IPS-18a (cell line): ENCODE results near the gene BRD4.

Experiments
- H3K27ac ChIP-seq: one replicate; pipeline ENCODE4 v1.5.1; 2013; ENCODE audit warnings: low read length
- H3K27me3 ChIP-seq: one replicate; pipeline ENCODE4 v1.6.1; 2013; ENCODE audit warnings: mild to moderate bottlenecking, low read length; ENCODE audit not compliant: control insufficient read depth, insufficient read depth
- H3K36me3 ChIP-seq: one replicate; pipeline ENCODE4 v1.6.1; 2013; ENCODE audit warnings: low read depth, low read length; ENCODE audit not compliant: control insufficient read depth
- H3K4me1 ChIP-seq: one replicate; pipeline ENCODE4 v1.6.1; 2013; ENCODE audit warnings: low read depth, low read length; ENCODE audit not compliant: control insufficient read depth
- H3K4me3 ChIP-seq: one replicate; pipeline ENCODE4 v1.5.1; 2013; ENCODE audit warnings: low read length
- H3K9ac ChIP-seq: one replicate; pipeline ENCODE4 v1.6.1; 2013; ENCODE audit warnings: mild to moderate bottlenecking, low read length, moderate library complexity
- H3K9me3 ChIP-seq: one replicate; pipeline ENCODE4 v1.6.1; 2013; ENCODE audit warnings: low read depth, low read length; ENCODE audit not compliant: control insufficient read depth

The BRD4 gene

GRCh38 chr19:15324791-15325519 lies 7.4 kb downstream of the BRD4 start:
- Histone ChIP-seq H3K4me1 (peaks cover 14% of the 10 kb centered on the region), H3K9me3 (no peaks in the 10 kb centered on the region), H3K9ac (no peak overlapping the region), H3K27me3 (no peaks in the 10 kb centered on the region), H3K36me3 (no peaks in the 10 kb centered on the region), H3K4me3 (no peak overlapping the region), H3K27ac (no peak overlapping the region)

GRCh38 chr19:15323496-15324235 lies 8.7 kb downstream of the BRD4 start:
- Histone ChIP-seq H3K4me1 (peaks cover 10% of the 10 kb centered on the region), H3K4me3 (no peak overlapping the region), H3K9me3 (no peaks in the 10 kb centered on the region), H3K36me3 (no peaks in the 10 kb centered on the region), H3K27me3 (no peaks in the 10 kb centered on the region), H3K9ac (no peak overlapping the region), H3K27ac (no peak overlapping the region)

- H3K27me3 ChIP-seq: no peaks in the 10 kb centered on the region
- peaks cover 20% of the 10 kb centered on the region for H3K4me1 ChIP-seq
- no peaks in the 10 kb centered on the region for H3K9me3 ChIP-seq
- H3K4me3 ChIP-seq: no peak overlapping the region
- H3K36me3 ChIP-seq: no peaks in the 10 kb centered on the region
- H3K27ac ChIP-seq: no peak overlapping the region
- H3K9ac ChIP-seq: no peak overlapping the region
Measured at GRCh38 chr19:15321739-15322138, 10.6 kb downstream of the BRD4 start.

DNA sequence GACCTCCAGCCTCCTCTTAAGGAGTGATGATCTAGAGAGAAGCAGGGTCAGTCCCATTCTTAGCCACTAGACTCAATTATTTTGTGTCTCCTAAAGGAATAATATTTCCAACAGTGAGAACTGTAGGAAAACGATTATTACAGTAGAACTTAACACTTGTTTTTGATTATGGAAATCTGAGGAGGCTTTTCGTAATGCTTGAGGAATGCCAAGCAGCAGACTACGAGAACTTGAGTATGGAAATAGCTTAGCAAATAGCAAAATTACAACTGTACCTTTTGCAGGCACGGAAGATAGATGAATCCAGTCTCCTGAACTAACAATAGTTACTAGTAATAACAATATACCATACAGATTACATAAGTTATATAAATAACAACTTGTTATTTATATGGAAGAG lies 12.2 kb downstream of the BRD4 start:
- Histone ChIP-seq H3K27me3 (no peaks in the 10 kb centered on the region), H3K9me3 (no peaks in the 10 kb centered on the region), H3K4me3 (no peak overlapping the region), H3K9ac (no peak overlapping the region), H3K36me3 (no peaks in the 10 kb centered on the region), H3K4me1 (peaks cover 14% of the 10 kb centered on the region), H3K27ac (no peak overlapping the region)

- Histone ChIP-seq H3K9me3 (no peaks in the 10 kb centered on the region), H3K4me1 (peaks cover 11% of the 10 kb centered on the region), H3K4me3 (no peak overlapping the region), H3K27me3 (no peaks in the 10 kb centered on the region), H3K36me3 (no peaks in the 10 kb centered on the region), H3K27ac (no peak overlapping the region), H3K9ac (no peak overlapping the region)
Measured at GRCh38 chr19:15318241-15318691, 14.1 kb downstream of the BRD4 start.

- no peak overlapping the region for H3K9ac ChIP-seq
- no peaks in the 10 kb centered on the region for H3K27me3 ChIP-seq
- no peak overlapping the region for H3K27ac ChIP-seq
- no peak overlapping the region for H3K4me3 ChIP-seq
- no peaks in the 10 kb centered on the region for H3K9me3 ChIP-seq
- H3K4me1 ChIP-seq: peaks cover 11% of the 10 kb centered on the region
- no peaks in the 10 kb centered on the region for H3K36me3 ChIP-seq
Measured at GRCh38 chr19:15317392-15318071, 14.8 kb downstream of the BRD4 start.

GRCh38 chr19:15316498-15316897 lies 15.8 kb downstream of the BRD4 start:
- Histone ChIP-seq H3K4me1 (peaks cover 11% of the 10 kb centered on the region), H3K4me3 (no peak overlapping the region), H3K27me3 (no peaks in the 10 kb centered on the region), H3K27ac (no peak overlapping the region), H3K9ac (no peak overlapping the region), H3K9me3 (no peaks in the 10 kb centered on the region), H3K36me3 (no peaks in the 10 kb centered on the region)

DNA sequence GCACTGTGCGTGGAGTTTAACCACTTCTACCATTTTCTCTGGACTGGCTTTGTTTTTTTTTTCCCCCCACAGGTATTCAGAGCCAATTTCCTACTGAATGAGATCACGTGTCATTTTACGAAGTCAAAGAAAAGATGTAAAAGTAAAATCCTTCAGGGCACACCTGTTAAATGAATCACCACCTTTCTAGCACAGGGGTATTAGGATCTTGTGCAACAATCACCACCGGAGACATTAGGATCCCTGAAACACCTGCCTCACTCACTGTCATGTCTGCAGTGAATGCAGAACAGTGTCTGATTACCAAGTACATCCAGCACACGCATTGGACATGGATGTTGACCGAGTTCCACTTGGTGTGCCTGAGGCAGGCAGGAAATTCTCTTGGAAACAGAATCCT lies 17.2 kb downstream of the BRD4 start:
- Histone ChIP-seq H3K36me3 (no peaks in the 10 kb centered on the region), H3K9me3 (no peaks in the 10 kb centered on the region), H3K9ac (no peak overlapping the region), H3K4me1 (peaks cover 11% of the 10 kb centered on the region), H3K4me3 (no peak overlapping the region), H3K27ac (no peak overlapping the region), H3K27me3 (no peaks in the 10 kb centered on the region)

DNA sequence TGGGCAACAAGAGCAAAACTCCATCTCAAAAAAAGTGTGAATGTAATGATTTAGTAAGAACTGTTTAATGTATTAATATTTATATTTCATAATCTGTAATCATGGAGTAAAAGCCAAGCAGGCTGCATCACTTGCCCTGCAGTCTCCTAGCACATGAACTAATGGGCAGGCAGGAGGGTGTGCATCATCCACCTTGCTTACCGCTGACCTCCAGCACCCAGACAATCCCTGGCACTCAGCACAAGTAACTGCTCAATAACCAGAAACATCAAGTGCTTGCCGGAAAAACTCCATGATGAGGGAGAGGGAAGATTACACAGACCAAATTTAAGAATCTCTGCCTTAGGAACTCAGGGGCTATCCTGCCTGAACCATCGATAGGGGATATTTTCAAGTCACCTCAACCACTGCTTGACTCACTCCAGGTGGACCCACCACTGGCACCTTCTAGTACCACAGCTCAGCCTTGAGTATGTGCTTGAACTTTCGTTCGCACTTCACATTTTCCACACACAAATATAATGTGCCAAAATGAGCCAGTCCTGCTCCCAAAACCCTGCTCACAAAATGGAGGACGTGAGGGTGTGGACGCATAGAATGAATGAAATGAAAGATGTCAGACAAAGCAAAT lies 18.6 kb downstream of the BRD4 start:
- Histone ChIP-seq H3K4me1 (peaks cover 11% of the 10 kb centered on the region), H3K27me3 (no peaks in the 10 kb centered on the region), H3K4me3 (no peak overlapping the region), H3K9me3 (no peaks in the 10 kb centered on the region), H3K27ac (no peak overlapping the region), H3K9ac (no peak overlapping the region), H3K36me3 (no peaks in the 10 kb centered on the region)

DNA sequence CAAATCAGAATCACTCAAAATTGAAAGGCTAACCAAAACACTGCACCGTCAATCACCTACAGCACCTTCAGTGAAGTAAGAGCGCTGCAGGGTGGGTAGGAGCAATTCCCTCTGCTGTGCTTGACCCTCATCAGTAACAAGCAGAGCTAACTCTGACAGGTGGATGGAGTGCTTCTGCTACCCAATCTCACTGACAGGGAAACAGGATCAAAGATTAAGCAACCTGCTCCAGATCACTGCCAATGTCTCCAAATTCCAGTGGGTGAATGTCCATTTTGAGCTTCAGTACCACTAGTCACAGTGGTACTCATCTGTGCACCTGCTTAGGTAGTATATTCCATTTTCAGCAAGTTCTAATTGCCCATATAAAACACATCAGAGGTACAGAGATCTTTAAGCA lies 25.2 kb downstream of the BRD4 start:
- Histone ChIP-seq H3K4me1 (no peaks in the 10 kb centered on the region), H3K36me3 (no peaks in the 10 kb centered on the region), H3K9me3 (no peaks in the 10 kb centered on the region), H3K27ac (no peak overlapping the region), H3K9ac (no peak overlapping the region), H3K4me3 (no peak overlapping the region), H3K27me3 (no peaks in the 10 kb centered on the region)

DNA sequence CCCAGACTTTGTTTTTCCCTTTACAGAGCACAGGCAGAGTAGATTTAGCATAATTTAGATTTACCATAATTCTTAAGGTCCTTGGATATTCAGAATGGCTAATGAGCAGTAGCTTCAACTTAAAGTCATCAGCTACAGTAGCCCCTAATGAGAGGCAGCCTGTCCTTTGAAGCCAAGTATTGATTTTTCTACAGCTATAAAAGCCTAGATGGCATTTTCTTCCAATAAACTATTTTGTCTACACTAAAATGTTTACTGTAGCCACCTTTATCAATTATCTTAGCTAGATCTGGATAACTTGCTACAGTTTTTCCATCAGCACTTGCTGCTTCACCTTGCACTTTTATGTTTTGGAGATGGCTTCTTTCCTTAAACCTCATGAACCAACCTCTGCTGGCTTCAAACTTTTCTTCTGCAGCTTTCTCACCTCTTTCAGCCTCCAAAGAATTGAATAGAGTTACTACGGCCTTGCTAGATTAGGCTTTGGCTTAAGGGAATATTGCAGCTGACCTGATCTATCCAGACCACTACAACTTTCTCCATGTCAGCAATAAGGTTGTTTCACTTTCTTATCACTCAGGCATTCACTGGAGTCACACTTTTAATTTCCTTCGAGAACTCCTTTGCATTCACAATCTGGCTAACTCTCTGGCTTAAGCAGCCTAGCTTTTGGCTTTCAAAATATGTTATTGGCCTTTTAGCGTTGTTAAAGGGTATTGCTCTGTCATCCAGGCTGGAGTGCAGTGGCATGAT lies 26.6 kb downstream of the BRD4 start:
- H3K27me3 ChIP-seq: no peaks in the 10 kb centered on the region
- H3K4me3 ChIP-seq: no peak overlapping the region
- H3K9ac ChIP-seq: no peak overlapping the region
- no peak overlapping the region for H3K27ac ChIP-seq
- no peaks in the 10 kb centered on the region for H3K9me3 ChIP-seq
- H3K4me1 ChIP-seq: no peaks in the 10 kb centered on the region
- no peaks in the 10 kb centered on the region for H3K36me3 ChIP-seq
